ENCODE results near the gene TNNT2. TPM values are rescaled to one million over a fixed set of nuclear protein-coding genes. Genes with fewer than 3 reads are reported as not detected.

Gene TNNT2
- total RNA-seq, 6 experiments from 2014 or later = 0.18 to 1.1 (median 0.24) TPM; not detected in 3

- WGBS (ENCODE audit: insufficient coverage, low coverage, low lambda C conversion rate, missing lambda C conversion rate) = 48% methylated on average over 3 of the region's 7 CpGs
- no peaks in the 10 kb centered on the region for H3K4me1 ChIP-seq
- no peak overlapping the region for H3K27ac ChIP-seq
- no peak for ATAC-seq
- intact Hi-C loops (cut with DNase I) = no loop called here
- TF ChIP-seq CTCF (IDR thresholded peaks at IDR 0.05) (no peak), POLR2A (IDR thresholded peaks at IDR 0.05) (no peak)
- DNase-seq = no peak
- no peak overlapping the region for H3K4me3 ChIP-seq
- H3K36me3 ChIP-seq = no peaks in the 10 kb centered on the region
- no peaks in the 10 kb centered on the region for H3K27me3 ChIP-seq
- H3K9me3 ChIP-seq = no peaks in the 10 kb centered on the region
Observed at GRCh38 chr1:201366696-201367095, 10.8 kb downstream of the TNNT2 start.

GRCh38 chr1:201365251-201365650 lies 12.2 kb downstream of the TNNT2 start:
- Histone ChIP-seq H3K4me3 (no peak overlapping the region), H3K27ac (no peak overlapping the region), H3K4me1 (no peaks in the 10 kb centered on the region), H3K27me3 (no peaks in the 10 kb centered on the region), H3K9me3 (no peaks in the 10 kb centered on the region), H3K36me3 (no peaks in the 10 kb centered on the region)
- WGBS (ENCODE audit: insufficient coverage, low coverage, low lambda C conversion rate, missing lambda C conversion rate) = 76% methylated on average over 6 of the region's 11 CpGs
- TF ChIP-seq POLR2A (IDR thresholded peaks at IDR 0.05) (no peak), CTCF (IDR thresholded peaks at IDR 0.05) (no peak)
- peak in 1 of 3 donors; percentile 30 for DNase-seq
- intact Hi-C loops (cut with DNase I) = no loop called here
- ATAC-seq = no peak

GRCh38 chr1:201364808-201365105 lies 12.7 kb downstream of the TNNT2 start:
- no peaks in the 10 kb centered on the region for H3K4me1 ChIP-seq
- intact Hi-C loops (cut with DNase I) = loop anchor here in 1 of 2 donors (5.0 kb wide), 1 partner anchor 112 kb away; no protein-coding TSS in a partner anchor
- DNase-seq = peak in 2 of 3 donors; percentile 5 to 34
- 78% methylated on average over 3 of the region's 6 CpGs for WGBS (ENCODE audit: insufficient coverage, low coverage, low lambda C conversion rate, missing lambda C conversion rate)
- TF ChIP-seq POLR2A (IDR thresholded peaks at IDR 0.05) (no peak), CTCF (IDR thresholded peaks at IDR 0.05) (no peak)
- H3K9me3 ChIP-seq = no peaks in the 10 kb centered on the region
- H3K4me3 ChIP-seq = no peak overlapping the region
- ATAC-seq = no peak
- H3K36me3 ChIP-seq = no peaks in the 10 kb centered on the region
- no peaks in the 10 kb centered on the region for H3K27me3 ChIP-seq
- H3K27ac ChIP-seq = no peak overlapping the region

- Histone ChIP-seq H3K9me3 (no peaks in the 10 kb centered on the region), H3K4me1 (no peaks in the 10 kb centered on the region), H3K36me3 (no peaks in the 10 kb centered on the region), H3K27me3 (no peaks in the 10 kb centered on the region), H3K4me3 (no peak overlapping the region), H3K27ac (no peak overlapping the region)
- peak in 2 of 3 donors; percentile 2 to 6 for DNase-seq
- intact Hi-C loops (cut with DNase I) = loop anchor here in 1 of 2 donors (5.0 kb wide), 1 partner anchor 111 kb away; no protein-coding TSS in a partner anchor
- TF ChIP-seq CTCF (IDR thresholded peaks at IDR 0.05) (no peak), POLR2A (IDR thresholded peaks at IDR 0.05) (no peak)
- 85% methylated on average over 3 of the region's 8 CpGs for WGBS (ENCODE audit: insufficient coverage, low coverage, low lambda C conversion rate, missing lambda C conversion rate)
- no peak for ATAC-seq
Observed at GRCh38 chr1:201363467-201363866, 14.0 kb downstream of the TNNT2 start.

GRCh38 chr1:201362906-201363305 lies 14.6 kb downstream of the TNNT2 start:
- no peak for ATAC-seq
- no peaks in the 10 kb centered on the region for H3K4me1 ChIP-seq
- no peak overlapping the region for H3K27ac ChIP-seq
- no peaks in the 10 kb centered on the region for H3K36me3 ChIP-seq
- H3K27me3 ChIP-seq = no peaks in the 10 kb centered on the region
- intact Hi-C loops (cut with DNase I) = loop anchor here in 1 of 2 donors (5.0 kb wide), 1 partner anchor 111 kb away; no protein-coding TSS in a partner anchor
- no CpG with 5 or more reads among the region's 3 CpGs for WGBS (ENCODE audit: insufficient coverage, low coverage, low lambda C conversion rate, missing lambda C conversion rate)
- no peak overlapping the region for H3K4me3 ChIP-seq
- TF ChIP-seq POLR2A (IDR thresholded peaks at IDR 0.05) (no peak), CTCF (IDR thresholded peaks at IDR 0.05) (no peak)
- peak in 2 of 3 donors; percentile 7 to 36 for DNase-seq
- H3K9me3 ChIP-seq = no peaks in the 10 kb centered on the region
